OCI-LY7 (cell line): ENCODE data around the gene ELFN1.

Experiments used
- CTCF ChIP-seq: fragments of 200-600 bp; sonication (generic); conservative IDR thresholded peaks from 2 replicates; pipeline ENCODE4 v1.5.1; 2014; ENCODE audit warnings: mild to moderate bottlenecking, antibody characterized with exemption, low read length, moderate library complexity, mixed read lengths
- EZH2phosphoT487 ChIP-seq: fragments of 200-600 bp; sonication (generic); IDR thresholded peaks from 2 replicates; pipeline ENCODE4 v1.6.1; 2018; ENCODE audit warnings: low read depth, borderline replicate concordance, mild to moderate bottlenecking, mixed run types, antibody characterized with exemption, low read length, moderate library complexity, mixed read lengths

DNA sequence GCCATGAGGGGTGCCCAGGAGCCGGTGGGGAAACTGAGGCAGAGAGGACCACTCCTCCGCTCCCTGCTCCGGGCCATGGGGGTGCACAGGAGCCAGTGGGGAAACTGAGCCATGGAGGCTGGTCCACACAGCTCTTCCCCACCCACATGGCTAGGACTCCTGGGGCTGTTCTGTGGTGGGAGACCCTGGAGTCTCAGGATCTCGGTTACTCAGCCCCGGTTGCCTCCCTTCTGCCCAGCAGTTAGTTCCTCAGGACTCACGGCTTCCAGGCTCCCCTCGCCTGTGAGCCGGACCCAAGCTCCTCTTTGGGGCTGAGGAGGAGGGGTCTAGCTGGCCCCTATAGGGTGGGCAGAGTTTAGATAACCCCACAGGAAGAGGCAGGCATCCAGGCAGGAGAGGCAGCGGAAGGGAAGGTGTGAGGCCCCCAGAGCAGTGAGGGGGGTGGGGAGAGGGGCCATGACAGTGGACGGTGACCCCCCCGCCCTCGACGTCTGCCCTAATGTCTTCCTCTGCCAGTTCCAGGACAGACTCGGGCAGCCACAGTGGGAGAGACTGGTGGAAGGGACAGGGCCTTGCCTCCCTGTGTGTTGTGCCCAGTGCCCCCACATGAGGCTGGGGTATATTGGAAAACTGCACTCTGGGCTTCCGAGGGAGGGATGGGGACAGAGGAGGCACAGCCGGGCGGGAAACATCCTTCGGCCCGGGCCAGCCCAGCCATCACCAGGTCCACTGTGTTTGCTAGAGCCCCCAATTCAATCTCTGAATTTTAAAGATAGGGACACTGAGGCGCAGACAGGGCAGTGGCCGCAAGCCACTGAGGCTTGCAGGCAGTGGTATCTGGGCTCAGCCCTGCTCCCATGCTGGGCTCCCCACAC lies 4.3 kb downstream of the ELFN1 start:
- TF ChIP-seq CTCF, result no peak
- TF ChIP-seq EZH2phosphoT487, result no peak
